SU-DHL-6 (cell line): Measurements from ENCODE around the gene PDE4B.

Source experiments
- EZH2phosphoT487 ChIP-seq: fragments of 200-600 bp; sonication (generic), shearing (Covaris generic); conservative IDR thresholded peaks from 2 replicates; pipeline ENCODE4 v1.6.1; 2018; ENCODE audit warnings: mild to moderate bottlenecking, antibody characterized with exemption, low read length, moderate library complexity, mixed read lengths
- TF ChIP-seq, protein P1 (sequence below): fragments of 200-600 bp; sonication (generic); IDR thresholded peaks from one replicate; pipeline ENCODE4 v1.5.1; 2017; ENCODE audit warnings: antibody characterized with exemption, mild to moderate bottlenecking, low read length, moderate library complexity; ENCODE audit not compliant: insufficient read depth, poor library complexity, severe bottlenecking

GRCh38 chr1:65850281-65850680 lies 57.6 kb downstream of the PDE4B start:
- TF ChIP-seq, protein P1, sequence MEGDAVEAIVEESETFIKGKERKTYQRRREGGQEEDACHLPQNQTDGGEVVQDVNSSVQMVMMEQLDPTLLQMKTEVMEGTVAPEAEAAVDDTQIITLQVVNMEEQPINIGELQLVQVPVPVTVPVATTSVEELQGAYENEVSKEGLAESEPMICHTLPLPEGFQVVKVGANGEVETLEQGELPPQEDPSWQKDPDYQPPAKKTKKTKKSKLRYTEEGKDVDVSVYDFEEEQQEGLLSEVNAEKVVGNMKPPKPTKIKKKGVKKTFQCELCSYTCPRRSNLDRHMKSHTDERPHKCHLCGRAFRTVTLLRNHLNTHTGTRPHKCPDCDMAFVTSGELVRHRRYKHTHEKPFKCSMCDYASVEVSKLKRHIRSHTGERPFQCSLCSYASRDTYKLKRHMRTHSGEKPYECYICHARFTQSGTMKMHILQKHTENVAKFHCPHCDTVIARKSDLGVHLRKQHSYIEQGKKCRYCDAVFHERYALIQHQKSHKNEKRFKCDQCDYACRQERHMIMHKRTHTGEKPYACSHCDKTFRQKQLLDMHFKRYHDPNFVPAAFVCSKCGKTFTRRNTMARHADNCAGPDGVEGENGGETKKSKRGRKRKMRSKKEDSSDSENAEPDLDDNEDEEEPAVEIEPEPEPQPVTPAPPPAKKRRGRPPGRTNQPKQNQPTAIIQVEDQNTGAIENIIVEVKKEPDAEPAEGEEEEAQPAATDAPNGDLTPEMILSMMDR, result no peak
- TF ChIP-seq EZH2phosphoT487, result no peak
